Mesenchymal stem cell (in vitro differentiated cells and primary cell): ENCODE measurements around the gene KRTAP10-10. TPM values are rescaled to one million over a fixed set of nuclear protein-coding genes. Genes with fewer than 3 reads are reported as not detected.

Source experiments
- DNase-seq: peaks from one replicate; pipeline ENCODE4 v3.0.0-alpha.2; 2013
- H2AFZ ChIP-seq: one replicate; pipeline ENCODE4 v1.6.1; 2013; ENCODE audit warnings: low read depth, mild to moderate bottlenecking, control low read depth, inconsistent platforms, low read length, moderate library complexity
- H2AK5ac ChIP-seq: 2 replicates; pipeline ENCODE4 v1.6.1; 2013; ENCODE audit warnings: low read length, moderate library complexity, mild to moderate bottlenecking, inconsistent platforms; ENCODE audit not compliant: severe bottlenecking
- H2BK120ac ChIP-seq: one replicate; pipeline ENCODE4 v1.6.1; 2013; ENCODE audit warnings: low read depth, mild to moderate bottlenecking, inconsistent platforms, low read length, moderate library complexity
- H2BK12ac ChIP-seq, 2 experiments: one replicate each; pipeline ENCODE4 v1.6.1; 2013; ENCODE audit warnings: inconsistent platforms in 2 of 2, low read length in 2 of 2, mild to moderate bottlenecking in 2 of 2, moderate library complexity in 2 of 2, control low read depth in 1 of 2
- H2BK15ac ChIP-seq: one replicate; pipeline ENCODE4 v1.6.1; 2013; ENCODE audit warnings: mild to moderate bottlenecking, low read depth, inconsistent platforms; ENCODE audit not compliant: poor library complexity, severe bottlenecking
- H2BK5ac ChIP-seq: 2 replicates; pipeline ENCODE4 v1.6.1; 2013; ENCODE audit warnings: low read depth, mild to moderate bottlenecking, low read length, control low read depth, inconsistent platforms; ENCODE audit not compliant: poor library complexity, severe bottlenecking
- H3K14ac ChIP-seq, 2 experiments: one replicate each; pipeline ENCODE4 v1.6.1; 2013; ENCODE audit warnings: inconsistent platforms in 2 of 2, low read length in 2 of 2, control low read depth in 1 of 2, mild to moderate bottlenecking in 1 of 2, moderate library complexity in 1 of 2
- H3K18ac ChIP-seq, 2 experiments: one replicate each; pipeline ENCODE4 v1.6.1; 2013; ENCODE audit warnings: inconsistent platforms in 2 of 2, low read length in 2 of 2, control low read depth in 1 of 2, low read depth in 1 of 2, mild to moderate bottlenecking in 1 of 2
- H3K23ac ChIP-seq, 2 experiments: one replicate each; pipeline ENCODE4 v1.6.1; 2013; ENCODE audit warnings: inconsistent platforms in 2 of 2, low read length in 2 of 2, mild to moderate bottlenecking in 2 of 2, moderate library complexity in 2 of 2, control low read depth in 1 of 2
- H3K27ac ChIP-seq: 2 replicates; pipeline ENCODE4 v1.5.1; 2013; ENCODE audit warnings: mild to moderate bottlenecking, moderate library complexity, low read length, control low read depth, inconsistent platforms; ENCODE audit not compliant: poor library complexity, severe bottlenecking
- H3K27me3 ChIP-seq, 2 experiments: 2 replicates each; pipeline versions ENCODE4 v1.6.1 to v1.7.0; 2013; ENCODE audit warnings: low read length in 2 of 2, mild to moderate bottlenecking in 2 of 2, moderate library complexity in 2 of 2, control low read depth in 1 of 2, inconsistent platforms in 1 of 2; ENCODE audit not compliant: control insufficient read depth in 1 of 2, insufficient read depth in 1 of 2
- H3K36me3 ChIP-seq, 2 experiments: 2 replicates each; pipeline versions ENCODE4 v1.6.1 to v1.7.0; 2013; ENCODE audit warnings: low read length in 2 of 2, control low read depth in 1 of 2, inconsistent platforms in 1 of 2, low read depth in 1 of 2, mild to moderate bottlenecking in 1 of 2; ENCODE audit not compliant: insufficient read depth in 2 of 2, control insufficient read depth in 1 of 2
- H3K4ac ChIP-seq, 2 experiments: one replicate each; pipeline ENCODE4 v1.6.1; 2013; ENCODE audit warnings: inconsistent platforms in 2 of 2, low read length in 2 of 2, mild to moderate bottlenecking in 2 of 2, moderate library complexity in 2 of 2, control low read depth in 1 of 2, low read depth in 1 of 2
- H3K4me1 ChIP-seq: 2 replicates; pipeline ENCODE4 v1.6.1; 2013; ENCODE audit warnings: low read depth, low read length, control low read depth; ENCODE audit not compliant: control insufficient read depth, insufficient read depth
- H3K4me2 ChIP-seq: 2 replicates; pipeline ENCODE4 v1.6.1; 2013; ENCODE audit warnings: low read length, mild to moderate bottlenecking, inconsistent platforms; ENCODE audit not compliant: poor library complexity, severe bottlenecking
- H3K4me3 ChIP-seq, 2 experiments: 2 replicates each; pipeline versions ENCODE4 v1.5.1 to v1.7.0; 2013; ENCODE audit warnings: low read length in 2 of 2, mild to moderate bottlenecking in 2 of 2, control low read depth in 1 of 2, low read depth in 1 of 2; ENCODE audit not compliant: insufficient read depth in 1 of 2
- H3K79me1 ChIP-seq: replicated peaks from 2 replicates; pipeline ENCODE4 v1.6.1; 2013; ENCODE audit warnings: mild to moderate bottlenecking, control low read depth, low read length, inconsistent platforms; ENCODE audit not compliant: poor library complexity, severe bottlenecking
- H3K9ac ChIP-seq: 2 replicates; pipeline ENCODE4 v1.7.0; 2013; ENCODE audit warnings: mild to moderate bottlenecking, low read length, moderate library complexity
- H3K9me3 ChIP-seq: 2 replicates; pipeline ENCODE4 v1.7.0; 2013; ENCODE audit warnings: mild to moderate bottlenecking, low read length; ENCODE audit not compliant: control insufficient read depth
- H4K8ac ChIP-seq: one replicate; pipeline ENCODE4 v1.6.1; 2013; ENCODE audit warnings: inconsistent platforms, mild to moderate bottlenecking, low read length, moderate library complexity
- H4K91ac ChIP-seq: one replicate; pipeline ENCODE4 v1.6.1; 2013; ENCODE audit warnings: mild to moderate bottlenecking, low read length, inconsistent platforms
- WGBS: methylation state at CpG from one replicate; pipeline ENCODE4 v1.1.7; 2013; ENCODE audit warnings: mixed read lengths; 5-methylcytosine and 5-hydroxymethylcytosine counted together
- small RNA-seq: library from polyadenylated mRNA; stranded (forward); fragments of <200 nt; extraction: miRNeasy Mini kit (QIAGEN cat#:217004); gene quantifications from one replicate; pipeline ENCODE3, GENCODE V24; 2013; ENCODE audit warnings: low read depth

Gene KRTAP10-10

GRCh38 chr21:44687671-44688070 is 50.5 kb downstream of the KRTAP10-10 start:
- Histone ChIP-seq H2BK120ac (no peak overlapping the region), H2AFZ (no peak overlapping the region), H2BK5ac (no peak overlapping the region), H3K27me3 (peaks cover 30 to 36% of the 10 kb centered on the region in 2 experiments), H3K9me3 (peaks cover 8% of the 10 kb centered on the region), H3K14ac (no peak overlapping the region), H3K4me2 (no peak overlapping the region), H2BK12ac (no peak overlapping the region), H3K36me3 (no peaks in the 10 kb centered on the region), H4K91ac (no peak overlapping the region), H3K18ac (no peak overlapping the region), H2AK5ac (no peak overlapping the region), H3K23ac (no peak overlapping the region), H3K4me3 (no peak overlapping the region), H3K79me1 (no peaks in the 10 kb centered on the region), H4K8ac (no peak overlapping the region), H3K27ac (no peak overlapping the region), H3K9ac (no peak overlapping the region), H3K4me1 (no peaks in the 10 kb centered on the region), H2BK15ac (no peak overlapping the region), H3K4ac (no peak overlapping the region)
- WGBS, result 70% methylated on average over 7 of the region's 11 CpGs
- no peak for DNase-seq

Small RNA genes lying within 50 kb of the gene (small RNA-seq; reads per million reads assigned to genes)
- gene KRTAP12-6P, result not detected
